Ishikawa (cell line): ENCODE results near the gene GRIK1.

ENCODE experiments used
- CEBPB ChIP-seq: IDR thresholded peaks from 2 replicates; pipeline ENCODE4 v1.6.1; 2012
- CREB1 ChIP-seq: IDR thresholded peaks from 2 replicates; pipeline ENCODE4 v1.6.1; 2012; ENCODE audit warnings: low read depth
- EGR1 ChIP-seq: IDR thresholded peaks from 2 replicates; pipeline ENCODE4 v1.6.1; 2012
- EP300 ChIP-seq: IDR thresholded peaks from 2 replicates; pipeline ENCODE4 v1.6.1; 2012; ENCODE audit warnings: borderline replicate concordance
- FOXM1 ChIP-seq: IDR thresholded peaks from 2 replicates; pipeline ENCODE4 v1.6.1; 2012; ENCODE audit warnings: low read depth, borderline replicate concordance
- NFIC ChIP-seq: IDR thresholded peaks from 2 replicates; pipeline ENCODE4 v1.6.1; 2012
- RAD21 ChIP-seq: IDR thresholded peaks from 2 replicates; pipeline ENCODE4 v1.6.1; 2012; ENCODE audit warnings: low read depth
- TAF1 ChIP-seq: IDR thresholded peaks from 2 replicates; pipeline ENCODE4 v1.6.1; 2012; ENCODE audit warnings: low read depth, mild to moderate bottlenecking
- TCF12 ChIP-seq: IDR thresholded peaks from 2 replicates; pipeline ENCODE4 v1.6.1; 2012; ENCODE audit warnings: low read depth
- TEAD4 ChIP-seq: IDR thresholded peaks from 2 replicates; pipeline ENCODE4 v1.6.1; 2012
- YY1 ChIP-seq: IDR thresholded peaks from 2 replicates; pipeline ENCODE4 v1.6.1; 2012; ENCODE audit warnings: low read depth
- TF ChIP-seq, protein P1 (sequence below): IDR thresholded peaks from 2 replicates; pipeline ENCODE4 v1.6.1; 2012; ENCODE audit warnings: low read depth, mild to moderate bottlenecking
- TF ChIP-seq, protein P2 (sequence below): IDR thresholded peaks from 2 replicates; pipeline ENCODE4 v1.6.1; 2012
- TF ChIP-seq, protein P3 (sequence below): IDR thresholded peaks from 2 replicates; pipeline ENCODE4 v1.6.1; 2012

DNA sequence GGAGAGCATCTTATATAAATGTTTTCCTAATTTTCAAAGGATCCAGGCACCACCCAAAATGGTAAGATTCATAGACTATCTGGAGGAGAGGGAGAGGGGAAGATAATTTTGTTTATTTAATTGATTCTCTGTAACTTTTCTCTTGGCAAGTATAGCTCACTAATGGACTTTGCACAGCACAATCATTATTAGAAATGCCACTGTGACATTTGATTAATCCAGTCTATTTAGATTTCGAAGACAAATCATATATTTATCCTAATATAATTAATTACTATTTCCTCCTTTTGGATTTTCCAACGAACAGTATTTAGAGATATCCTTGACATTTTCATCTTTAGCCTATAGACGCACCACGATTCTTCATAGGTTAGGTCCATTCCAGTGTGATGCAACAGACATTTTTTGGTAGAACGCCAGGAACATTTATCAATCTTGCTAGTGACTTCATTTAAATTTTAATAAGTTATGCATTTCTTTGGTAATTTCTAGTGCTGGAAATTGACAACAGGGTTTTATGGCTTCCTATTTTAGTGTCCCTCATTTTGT, 152.4 kb downstream of the GRIK1 start:
- TF ChIP-seq TCF12 (no peak), TEAD4 (no peak), YY1 (no peak), EP300 (no peak), RAD21 (no peak), TAF1 (no peak), FOXM1 (no peak), CEBPB (no peak), CREB1 (no peak), NFIC (no peak), EGR1 (no peak)
- TF ChIP-seq, protein P1, sequence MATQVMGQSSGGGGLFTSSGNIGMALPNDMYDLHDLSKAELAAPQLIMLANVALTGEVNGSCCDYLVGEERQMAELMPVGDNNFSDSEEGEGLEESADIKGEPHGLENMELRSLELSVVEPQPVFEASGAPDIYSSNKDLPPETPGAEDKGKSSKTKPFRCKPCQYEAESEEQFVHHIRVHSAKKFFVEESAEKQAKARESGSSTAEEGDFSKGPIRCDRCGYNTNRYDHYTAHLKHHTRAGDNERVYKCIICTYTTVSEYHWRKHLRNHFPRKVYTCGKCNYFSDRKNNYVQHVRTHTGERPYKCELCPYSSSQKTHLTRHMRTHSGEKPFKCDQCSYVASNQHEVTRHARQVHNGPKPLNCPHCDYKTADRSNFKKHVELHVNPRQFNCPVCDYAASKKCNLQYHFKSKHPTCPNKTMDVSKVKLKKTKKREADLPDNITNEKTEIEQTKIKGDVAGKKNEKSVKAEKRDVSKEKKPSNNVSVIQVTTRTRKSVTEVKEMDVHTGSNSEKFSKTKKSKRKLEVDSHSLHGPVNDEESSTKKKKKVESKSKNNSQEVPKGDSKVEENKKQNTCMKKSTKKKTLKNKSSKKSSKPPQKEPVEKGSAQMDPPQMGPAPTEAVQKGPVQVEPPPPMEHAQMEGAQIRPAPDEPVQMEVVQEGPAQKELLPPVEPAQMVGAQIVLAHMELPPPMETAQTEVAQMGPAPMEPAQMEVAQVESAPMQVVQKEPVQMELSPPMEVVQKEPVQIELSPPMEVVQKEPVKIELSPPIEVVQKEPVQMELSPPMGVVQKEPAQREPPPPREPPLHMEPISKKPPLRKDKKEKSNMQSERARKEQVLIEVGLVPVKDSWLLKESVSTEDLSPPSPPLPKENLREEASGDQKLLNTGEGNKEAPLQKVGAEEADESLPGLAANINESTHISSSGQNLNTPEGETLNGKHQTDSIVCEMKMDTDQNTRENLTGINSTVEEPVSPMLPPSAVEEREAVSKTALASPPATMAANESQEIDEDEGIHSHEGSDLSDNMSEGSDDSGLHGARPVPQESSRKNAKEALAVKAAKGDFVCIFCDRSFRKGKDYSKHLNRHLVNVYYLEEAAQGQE = no peak
- TF ChIP-seq, protein P2, sequence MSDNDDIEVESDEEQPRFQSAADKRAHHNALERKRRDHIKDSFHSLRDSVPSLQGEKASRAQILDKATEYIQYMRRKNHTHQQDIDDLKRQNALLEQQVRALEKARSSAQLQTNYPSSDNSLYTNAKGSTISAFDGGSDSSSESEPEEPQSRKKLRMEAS = no peak
- TF ChIP-seq, protein P3, sequence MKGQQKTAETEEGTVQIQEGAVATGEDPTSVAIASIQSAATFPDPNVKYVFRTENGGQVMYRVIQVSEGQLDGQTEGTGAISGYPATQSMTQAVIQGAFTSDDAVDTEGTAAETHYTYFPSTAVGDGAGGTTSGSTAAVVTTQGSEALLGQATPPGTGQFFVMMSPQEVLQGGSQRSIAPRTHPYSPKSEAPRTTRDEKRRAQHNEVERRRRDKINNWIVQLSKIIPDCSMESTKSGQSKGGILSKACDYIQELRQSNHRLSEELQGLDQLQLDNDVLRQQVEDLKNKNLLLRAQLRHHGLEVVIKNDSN = no peak
